PC-9 (cell line): ENCODE results near the gene CES1. TPM values are rescaled to one million over a fixed set of nuclear protein-coding genes. Genes with fewer than 3 reads are reported as not detected.
"Not testable (repeated sequence)": the region's sequence is repeated elsewhere in the genome, so short reads cannot be mapped to it uniquely, and the experiment has no call there.

Experiments
- BruUV-seq: library from RNA; stranded (reverse); fragments of 400-500 nt; replicated peaks from 2 replicates; lab custom pipeline; 2021; lab: Mats Ljungman, UMichigan
- CTCF ChIA-PET: fragments of 300-600 bp; sonication (Branson Sonifier 250); formaldehyde crosslinking; loops from one replicate; lab custom pipeline; 2022; ENCODE audit warnings: antibody characterized with exemption; lab: Charles Lee
- POLR2A ChIA-PET: fragments of 300-600 bp; sonication (Branson Sonifier 250); formaldehyde crosslinking; loops from one replicate; lab custom pipeline; 2022; ENCODE audit warnings: antibody characterized with exemption; ENCODE audit not compliant: unreplicated experiment; lab: Charles Lee
- DNase-seq, 2 experiments: peaks; one replicate each; pipeline versions ENCODE4 v3.0.0 to v3.0.0-alpha.2; 2015 to 2022; ENCODE audit warnings: mixed read lengths in 1 of 2
- H2AFZ ChIP-seq: fragments of 200-600 bp; sonication (generic); 2 replicates; pipeline ENCODE4 v1.8.1; 2017; ENCODE audit warnings: antibody characterized with exemption
- H3F3A ChIP-seq: fragments of 200-600 bp; sonication (generic); 2 replicates; pipeline ENCODE4 v1.8.1; 2017; ENCODE audit warnings: antibody characterized with exemption, mild to moderate bottlenecking, low read depth; ENCODE audit not compliant: insufficient read depth
- H3K27ac ChIP-seq: fragments of 200-600 bp; sonication (generic); 2 replicates; pipeline ENCODE4 v1.6.1; 2016; ENCODE audit warnings: mixed run types
- H3K27me3 ChIP-seq: fragments of 200-600 bp; sonication (generic); 2 replicates; pipeline ENCODE4 v1.6.1; 2016; ENCODE audit warnings: low read depth, mixed run types; ENCODE audit not compliant: insufficient read depth
- H3K36me3 ChIP-seq: fragments of 200-600 bp; sonication (generic); 2 replicates; pipeline ENCODE4 v1.6.1; 2016; ENCODE audit warnings: low read depth, mixed run types
- H3K4me1 ChIP-seq: fragments of 200-600 bp; sonication (generic); replicated peaks from 2 replicates; pipeline ENCODE4 v1.6.1; 2016; ENCODE audit warnings: mixed run types; ENCODE audit not compliant: insufficient read depth
- H3K4me2 ChIP-seq: fragments of 200-600 bp; sonication (generic); 2 replicates; pipeline ENCODE4 v1.6.1; 2017; ENCODE audit warnings: mixed run types
- H3K4me3 ChIP-seq: fragments of 200-600 bp; sonication (generic); 2 replicates; pipeline ENCODE4 v1.6.1; 2016; ENCODE audit warnings: mixed run types
- H3K79me2 ChIP-seq: fragments of 200-600 bp; sonication (generic); 2 replicates; pipeline ENCODE4 v1.6.1; 2017; ENCODE audit warnings: low read depth, mixed run types
- H3K9me2 ChIP-seq: fragments of 200-600 bp; sonication (generic); 2 replicates; pipeline ENCODE4 v1.8.1; 2017; ENCODE audit warnings: mild to moderate bottlenecking; ENCODE audit not compliant: insufficient read depth
- H3K9me3 ChIP-seq: fragments of 200-600 bp; sonication (generic); 2 replicates; pipeline ENCODE4 v1.8.1; 2016; ENCODE audit warnings: low read depth; ENCODE audit not compliant: insufficient read depth
- H4K20me1 ChIP-seq: fragments of 200-600 bp; sonication (generic); 2 replicates; pipeline ENCODE4 v1.8.1; 2017; ENCODE audit not compliant: insufficient read depth
- EZH2 ChIP-seq: fragments of 200-600 bp; sonication (generic); IDR thresholded peaks from 2 replicates; pipeline ENCODE4 v1.8.0; 2017; ENCODE audit warnings: antibody characterized with exemption, low read depth
- intact Hi-C: fragments of 100-400 bp; cut with micrococcal nuclease; formaldehyde crosslinking; loops from one replicate; pipeline ENCODE4 v1.10.0; 2022; ENCODE audit not compliant: unreplicated experiment
- total RNA-seq: library from RNA; stranded (reverse); gene quantifications from 2 replicates; pipeline ENCODE4 v1.2.3, GENCODE V29; 2021
- TF ChIP-seq, protein P1 (sequence below): fragments of 200-600 bp; sonication (generic); conservative IDR thresholded peaks from 2 replicates; pipeline ENCODE4 v1.6.1; 2017; ENCODE audit warnings: mixed run types, antibody characterized with exemption, mild to moderate bottlenecking, moderate library complexity

Gene CES1
- total RNA-seq, 1 experiment from 2014 or later: 107 TPM

DNA sequence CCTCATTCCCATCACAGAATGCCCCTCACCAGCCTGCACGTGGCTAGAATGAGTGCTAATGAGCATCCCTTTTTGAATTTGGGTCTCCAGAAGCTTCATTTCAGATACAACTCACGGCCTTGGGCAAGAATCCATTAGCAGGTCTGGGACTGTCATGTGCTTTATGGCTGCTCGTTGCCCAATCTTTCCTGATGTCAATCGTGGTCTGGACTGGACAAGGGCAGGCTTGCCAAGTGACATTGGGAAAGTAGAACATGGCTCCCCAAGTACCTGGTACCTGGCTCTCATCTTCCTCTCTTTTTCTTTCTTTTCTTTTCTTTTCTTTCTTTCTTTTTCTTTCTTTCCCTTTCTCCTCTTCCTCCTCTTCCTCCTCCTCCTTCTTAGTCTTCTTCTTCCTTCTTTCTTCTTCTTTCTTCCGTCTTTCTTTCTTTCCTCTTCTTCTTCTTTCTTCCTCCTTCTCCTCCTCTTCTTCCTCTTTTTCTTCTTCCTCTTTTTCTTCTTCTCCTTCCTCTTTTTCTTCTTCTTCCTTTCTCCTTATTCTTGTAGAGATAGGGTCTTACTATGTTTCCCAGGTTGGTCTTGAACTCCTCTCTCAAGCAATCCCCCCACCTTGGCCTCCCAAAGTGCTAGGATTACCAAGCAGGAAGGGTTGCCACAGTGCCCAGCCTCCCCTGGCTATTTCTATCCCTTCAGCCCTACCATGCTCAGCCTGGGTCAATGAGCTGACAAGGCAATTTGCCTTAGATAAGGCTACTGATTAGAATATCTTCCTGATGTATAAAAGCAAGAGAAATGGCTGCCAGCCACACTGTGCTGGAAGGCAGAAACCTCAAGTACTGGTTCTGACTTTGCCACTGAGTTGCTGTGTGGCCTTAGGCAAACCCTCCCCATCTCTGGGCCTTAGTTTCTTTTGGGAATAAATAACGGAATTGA, 75.0 kb downstream of the CES1 start:
- BruUV-seq, H3K4me2 ChIP-seq, H4K20me1 ChIP-seq, H2AFZ ChIP-seq, H3K4me1 ChIP-seq, H3K27me3 ChIP-seq, POLR2A ChIA-PET, H3K4me3 ChIP-seq, H3K27ac ChIP-seq, CTCF ChIA-PET, DNase-seq, H3K36me3 ChIP-seq, H3K9me2 ChIP-seq, H3K79me2 ChIP-seq, H3K9me3 ChIP-seq: not testable (repeated sequence)
- intact Hi-C loops: loop anchor here (10.0 kb wide), 1 partner anchor 77 kb away; the partner anchor contains the start of gene CES1
- peaks cover 14% of the 10 kb centered on the region for H3F3A ChIP-seq

DNA sequence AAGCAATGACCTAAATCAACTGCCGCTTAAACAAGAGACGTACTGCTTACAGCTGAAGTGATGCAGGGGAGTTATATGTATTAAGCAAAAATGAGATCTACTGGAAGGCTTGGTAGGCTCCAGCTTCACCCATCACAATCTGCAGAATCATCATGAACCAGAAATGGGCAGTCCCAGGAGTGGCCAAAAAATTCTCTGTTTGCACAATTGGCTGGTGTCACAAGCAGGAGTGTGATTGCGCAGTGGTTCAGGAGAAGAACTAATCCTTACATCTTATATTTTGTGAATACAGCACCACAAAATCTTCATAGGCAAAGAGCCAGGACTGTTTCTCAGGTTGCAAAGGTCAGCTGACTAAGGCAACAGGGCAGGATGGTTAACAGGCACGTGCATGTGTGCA, 75.9 kb downstream of the CES1 start:
- no peak for DNase-seq
- ChIA-PET CTCF (no interaction called here), POLR2A (no interaction called here)
- H3K4me3 ChIP-seq: no peak overlapping the region
- no peaks in the 10 kb centered on the region for H3K27me3 ChIP-seq
- H3K27ac ChIP-seq: no peak overlapping the region
- no peaks in the 10 kb centered on the region for H3K79me2 ChIP-seq
- H3K9me2 ChIP-seq: no peaks in the 10 kb centered on the region
- H2AFZ ChIP-seq: no peak overlapping the region
- BruUV-seq: no TSS peak
- no peak overlapping the region for H3K4me2 ChIP-seq
- H4K20me1 ChIP-seq: no peaks in the 10 kb centered on the region
- H3K4me1 ChIP-seq: no peaks in the 10 kb centered on the region
- H3K9me3 ChIP-seq: peaks cover 12% of the 10 kb centered on the region
- TF ChIP-seq, protein P1, sequence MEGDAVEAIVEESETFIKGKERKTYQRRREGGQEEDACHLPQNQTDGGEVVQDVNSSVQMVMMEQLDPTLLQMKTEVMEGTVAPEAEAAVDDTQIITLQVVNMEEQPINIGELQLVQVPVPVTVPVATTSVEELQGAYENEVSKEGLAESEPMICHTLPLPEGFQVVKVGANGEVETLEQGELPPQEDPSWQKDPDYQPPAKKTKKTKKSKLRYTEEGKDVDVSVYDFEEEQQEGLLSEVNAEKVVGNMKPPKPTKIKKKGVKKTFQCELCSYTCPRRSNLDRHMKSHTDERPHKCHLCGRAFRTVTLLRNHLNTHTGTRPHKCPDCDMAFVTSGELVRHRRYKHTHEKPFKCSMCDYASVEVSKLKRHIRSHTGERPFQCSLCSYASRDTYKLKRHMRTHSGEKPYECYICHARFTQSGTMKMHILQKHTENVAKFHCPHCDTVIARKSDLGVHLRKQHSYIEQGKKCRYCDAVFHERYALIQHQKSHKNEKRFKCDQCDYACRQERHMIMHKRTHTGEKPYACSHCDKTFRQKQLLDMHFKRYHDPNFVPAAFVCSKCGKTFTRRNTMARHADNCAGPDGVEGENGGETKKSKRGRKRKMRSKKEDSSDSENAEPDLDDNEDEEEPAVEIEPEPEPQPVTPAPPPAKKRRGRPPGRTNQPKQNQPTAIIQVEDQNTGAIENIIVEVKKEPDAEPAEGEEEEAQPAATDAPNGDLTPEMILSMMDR: no peak
- no peaks in the 10 kb centered on the region for H3K36me3 ChIP-seq
- peaks cover 20% of the 10 kb centered on the region for H3F3A ChIP-seq
- intact Hi-C loops: loop anchor here (10.0 kb wide), 1 partner anchor 78 kb away; the partner anchor contains the start of gene CES1

DNA sequence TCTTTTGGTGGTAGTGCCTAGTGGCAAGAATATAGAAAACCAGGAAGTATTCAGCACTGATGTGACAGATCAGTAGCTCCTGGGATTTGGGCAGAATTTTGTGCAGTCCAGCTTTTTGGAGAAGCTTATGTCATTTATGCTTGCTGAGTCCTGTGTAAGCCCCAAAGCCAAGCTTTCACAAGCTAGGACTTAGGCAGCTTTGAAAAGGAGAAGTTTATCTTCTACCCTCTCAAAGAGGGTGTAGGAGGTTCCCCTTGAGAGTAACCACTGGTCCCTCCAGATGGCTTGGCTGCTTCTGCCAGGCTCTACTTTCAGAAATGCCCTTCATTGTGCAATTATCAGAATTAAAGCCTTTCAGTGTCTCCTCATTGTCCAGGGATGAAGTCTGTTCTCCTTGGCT, 78.8 kb downstream of the CES1 start:
- no peaks in the 10 kb centered on the region for H3K9me2 ChIP-seq
- no peaks in the 10 kb centered on the region for H3K4me1 ChIP-seq
- peak overlapping the region; percentile 98 for H3K27ac ChIP-seq
- CTCF ChIA-PET: no interaction called here
- H3K9me3 ChIP-seq: peaks cover 12% of the 10 kb centered on the region
- H4K20me1 ChIP-seq: no peaks in the 10 kb centered on the region
- no peak overlapping the region for H3K4me3 ChIP-seq
- no peak overlapping the region for H3K4me2 ChIP-seq
- H2AFZ ChIP-seq: no peak overlapping the region
- POLR2A ChIA-PET: no interaction called here
- H3K36me3 ChIP-seq: no peaks in the 10 kb centered on the region
- intact Hi-C loops: loop anchor here (10.0 kb wide), 1 partner anchor 81 kb away; the partner anchor contains the start of gene CES1
- no peaks in the 10 kb centered on the region for H3K27me3 ChIP-seq
- peaks cover 22% of the 10 kb centered on the region for H3F3A ChIP-seq
- H3K79me2 ChIP-seq: no peaks in the 10 kb centered on the region
- DNase-seq: no peak
- TF ChIP-seq EZH2: no peak
- TF ChIP-seq, protein P1: no peak
- no TSS peak for BruUV-seq

DNA sequence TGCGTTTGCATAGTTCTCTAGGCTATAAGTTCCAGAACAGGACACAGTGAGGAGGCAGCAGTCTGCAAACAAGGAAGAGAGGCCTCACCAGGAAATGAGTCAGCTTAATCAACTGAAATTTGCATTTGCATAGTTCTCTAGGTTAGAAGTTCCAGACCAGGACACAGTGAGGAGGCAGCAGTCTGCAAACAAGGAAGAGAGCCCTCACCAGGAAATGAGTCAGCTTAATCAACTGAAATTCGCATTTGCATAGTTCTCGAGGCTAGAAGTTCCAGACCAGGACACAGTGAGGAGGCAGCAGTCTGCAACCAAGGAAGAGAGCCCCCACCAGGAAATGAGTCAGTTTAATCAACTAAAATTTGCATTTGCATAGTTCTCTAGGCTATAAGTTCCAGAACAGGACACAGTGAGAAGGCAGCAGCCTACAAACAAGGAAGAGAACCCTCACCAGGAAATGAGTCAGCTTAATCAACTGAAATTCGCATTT, 79.7 kb downstream of the CES1 start:
- CTCF ChIA-PET, H3K4me1 ChIP-seq, H3K27me3 ChIP-seq, H3K4me2 ChIP-seq, H4K20me1 ChIP-seq, H3K4me3 ChIP-seq, H3K79me2 ChIP-seq, BruUV-seq, H3K9me2 ChIP-seq, POLR2A ChIA-PET, H2AFZ ChIP-seq, H3K36me3 ChIP-seq: not testable (repeated sequence)
- intact Hi-C loops: loop anchor here (10.0 kb wide), 1 partner anchor 82 kb away; the partner anchor contains the start of gene CES1
- H3K27ac ChIP-seq: peak overlapping the region; percentile 98
- H3K9me3 ChIP-seq: peaks cover 12% of the 10 kb centered on the region
- DNase-seq: peak in 1 of 2 experiments; percentile 90
- peaks cover 22% of the 10 kb centered on the region for H3F3A ChIP-seq
